ENCODE measurements around the gene ZFAND5.
A peak's percentile ranks its signal among the peaks of the same experiment; 100 is the strongest.

ZFAND5 gene

DNA sequence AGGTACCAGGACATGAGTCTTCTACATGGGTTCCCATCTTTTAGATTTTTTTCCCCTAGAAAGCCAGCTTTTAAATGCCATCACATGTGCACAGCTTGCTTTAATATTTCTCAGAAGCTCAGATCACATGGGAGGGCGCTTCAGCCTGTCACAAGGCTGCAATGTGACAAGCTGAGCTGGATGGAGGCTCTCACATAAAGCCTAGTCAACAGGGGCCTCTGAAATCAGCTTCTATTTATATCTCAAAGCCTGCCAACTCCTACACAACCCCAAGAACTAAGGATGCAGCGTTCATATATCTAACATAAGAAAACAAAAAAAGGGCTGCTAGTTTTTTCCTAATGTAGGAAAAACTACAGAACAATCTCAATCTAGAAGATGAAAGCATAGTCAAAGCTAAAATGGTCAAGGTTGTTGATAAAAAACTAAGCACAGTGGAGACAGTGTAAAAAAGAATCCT lies 2.3 kb downstream of the ZFAND5 start:
- DNase-seq, result peak; percentile 60

DNA sequence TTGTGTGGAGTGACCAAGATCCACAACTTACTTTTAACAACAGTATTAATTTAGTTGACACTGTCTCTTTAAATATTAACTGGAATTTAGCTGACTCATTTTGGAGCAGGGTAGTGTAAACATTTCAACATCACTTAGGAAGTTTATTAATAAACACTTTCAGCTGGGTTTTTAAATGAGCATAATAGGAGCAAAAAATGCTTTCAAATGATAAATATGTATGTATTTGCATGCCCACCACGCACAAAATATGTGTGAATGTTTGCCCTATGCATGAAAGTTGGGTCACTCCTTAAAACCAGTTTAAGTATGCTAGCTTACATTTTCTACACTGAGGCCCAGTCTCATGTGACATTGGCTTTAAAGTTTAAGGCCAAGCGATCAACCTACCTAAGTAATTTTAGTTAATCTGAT lies 2.9 kb downstream of the ZFAND5 start:
- DNase-seq, result no peak

DNA sequence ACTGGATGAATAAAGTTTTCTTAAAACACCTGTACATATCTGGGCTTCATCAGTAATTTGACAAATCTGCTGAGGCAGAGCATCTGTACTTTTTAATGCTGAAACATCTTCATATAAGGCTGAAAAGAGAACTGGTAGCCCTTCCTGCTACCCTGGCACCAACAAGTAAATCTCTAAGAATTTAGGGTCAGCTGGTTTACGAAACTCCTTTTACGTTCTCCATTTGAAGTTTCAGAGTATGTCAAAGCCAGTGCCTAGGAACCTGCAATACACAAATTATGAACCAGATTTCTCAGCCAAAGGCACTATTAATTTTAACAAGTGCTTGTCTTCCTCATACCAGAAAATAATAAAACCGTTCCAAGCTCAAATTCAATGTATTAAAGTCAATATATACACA lies 3.8 kb downstream of the ZFAND5 start:
- no peak for DNase-seq

DNA sequence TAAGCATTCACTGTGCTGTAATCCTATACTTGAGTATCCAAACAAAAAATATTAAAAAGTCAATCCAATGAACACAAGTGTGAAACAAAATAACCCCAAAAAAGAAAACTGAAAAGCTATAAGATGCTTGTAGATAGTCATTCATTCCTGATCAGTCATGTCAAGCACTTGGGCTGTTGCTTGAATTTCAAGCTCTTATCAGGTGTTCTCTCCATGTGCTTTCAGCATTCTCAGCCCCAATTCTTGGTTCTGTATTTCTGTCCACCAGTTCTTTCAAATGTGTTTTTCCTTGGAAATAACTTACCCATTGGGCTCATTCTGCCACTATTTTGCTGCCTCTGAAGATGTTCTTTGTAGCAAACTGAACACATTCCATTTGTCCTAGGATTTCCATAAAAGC lies 4.7 kb downstream of the ZFAND5 start:
- DNase-seq, result no peak

DNA sequence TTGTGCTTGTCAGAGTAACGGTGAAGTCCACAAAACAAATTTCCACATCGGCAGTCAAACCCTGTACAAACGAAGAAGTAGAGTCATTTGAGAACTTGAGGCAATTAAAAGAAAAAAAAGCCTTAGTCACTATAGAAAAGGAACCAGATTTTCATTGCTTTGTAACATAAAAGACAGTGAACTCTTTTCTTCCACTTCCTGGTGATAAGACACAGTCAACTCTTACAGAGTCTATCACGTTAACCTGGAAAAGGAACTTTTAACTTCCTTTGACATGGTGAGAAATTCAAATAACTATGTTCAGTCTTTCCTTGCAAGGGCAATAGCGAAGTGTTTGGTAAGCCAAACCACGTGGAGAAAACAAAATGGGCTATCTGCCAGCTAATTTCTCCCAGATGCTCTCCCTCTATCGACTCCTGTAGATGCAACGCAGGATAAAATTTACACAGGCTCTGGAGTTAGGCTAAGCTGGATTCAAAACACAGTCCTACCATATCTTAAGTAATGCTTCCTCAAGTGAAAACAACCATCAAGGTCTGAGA lies 8.9 kb downstream of the ZFAND5 start:
- no peak for DNase-seq

DNA sequence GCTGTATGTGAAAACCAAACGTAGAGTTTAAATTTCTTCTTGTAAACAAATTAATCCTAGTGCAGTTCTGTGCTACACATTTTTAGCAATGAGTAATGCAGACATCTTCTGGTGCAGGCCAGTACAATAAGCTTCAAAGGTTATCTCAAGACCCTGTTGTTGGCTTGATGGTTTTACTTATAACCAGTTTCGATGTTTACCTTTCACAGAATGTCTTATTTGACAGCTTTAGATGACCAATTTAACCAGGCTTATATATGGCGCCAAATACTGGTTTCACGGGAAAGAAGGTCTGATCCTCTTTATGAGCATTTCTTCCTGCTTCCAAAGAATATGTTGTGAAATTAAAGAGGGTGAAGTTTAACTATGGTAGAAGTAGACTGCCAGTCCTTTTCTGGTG lies 9.9 kb downstream of the ZFAND5 start:
- DNase-seq, result no peak

DNA sequence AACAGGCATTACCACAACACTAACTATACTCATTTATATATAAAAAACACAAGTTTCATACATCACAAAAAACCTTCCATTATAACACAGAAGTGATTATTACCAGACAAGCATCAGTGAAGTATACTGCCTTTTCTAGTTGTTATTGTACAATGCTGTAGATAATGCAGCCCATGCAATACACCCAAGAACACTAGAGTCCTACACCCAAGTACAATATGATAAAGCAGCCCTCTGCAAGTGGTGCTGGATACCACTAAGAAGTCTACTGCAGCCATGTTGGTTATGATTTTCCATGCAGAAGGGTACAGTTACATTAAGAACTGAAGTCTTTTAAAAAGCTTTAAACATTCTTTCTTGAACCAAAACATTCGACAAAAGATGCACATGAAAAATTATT lies 10.3 kb downstream of the ZFAND5 start:
- no peak for DNase-seq

DNA sequence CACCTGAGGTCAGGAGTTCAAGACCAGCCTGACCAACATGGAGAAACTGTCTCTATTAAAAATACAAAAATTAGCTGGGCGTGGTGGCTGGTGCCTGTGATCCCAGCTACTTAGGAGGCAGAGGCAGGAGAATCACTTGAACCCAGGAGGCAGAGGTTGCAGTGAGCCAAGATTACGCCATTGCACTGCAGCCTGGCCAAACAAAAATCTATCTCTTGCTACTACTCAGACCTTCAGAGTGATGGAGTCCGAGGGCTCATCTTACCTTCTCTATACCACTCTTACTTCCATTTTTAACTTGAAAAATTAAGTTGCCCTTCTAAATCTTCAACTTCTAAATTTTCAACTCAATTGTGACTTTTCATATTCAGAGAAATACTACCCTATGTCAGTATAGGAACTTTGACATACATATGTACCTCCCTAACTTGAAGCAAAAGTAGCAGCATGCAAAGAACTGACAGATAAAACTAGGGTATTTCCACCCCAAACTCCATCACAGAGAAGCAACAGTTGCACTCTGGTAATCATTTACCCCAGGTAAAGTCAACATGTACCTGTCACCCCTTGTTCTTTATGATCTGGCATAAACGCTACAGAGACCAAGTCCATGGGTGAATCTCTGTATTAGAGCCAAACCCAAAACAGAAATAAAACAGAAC lies 11.4 kb downstream of the ZFAND5 start:
- no peak for DNase-seq

DNA sequence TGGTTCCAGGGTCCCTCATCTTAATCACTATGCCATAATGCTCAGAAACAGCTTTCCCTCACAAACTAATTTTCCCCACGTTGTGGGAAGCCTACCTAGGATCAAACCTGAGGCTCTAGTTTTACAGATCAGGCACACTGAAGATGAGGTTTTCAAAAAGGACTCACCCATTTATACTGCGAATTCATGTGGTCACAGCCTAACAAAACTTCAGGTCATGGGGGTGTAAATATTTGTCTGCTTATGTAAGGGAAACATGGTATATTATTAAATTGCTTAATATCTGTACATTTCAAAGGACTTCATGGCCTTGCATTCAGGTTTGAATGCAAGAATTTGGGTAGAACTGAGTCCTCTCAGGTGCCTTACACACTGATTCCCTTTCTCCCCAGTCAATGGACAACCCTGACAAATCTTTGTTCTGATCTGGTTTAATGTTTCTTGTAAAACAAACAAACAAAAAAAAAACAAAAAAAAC lies 12.1 kb downstream of the ZFAND5 start:
- DNase-seq, result peak; percentile 15

DNA sequence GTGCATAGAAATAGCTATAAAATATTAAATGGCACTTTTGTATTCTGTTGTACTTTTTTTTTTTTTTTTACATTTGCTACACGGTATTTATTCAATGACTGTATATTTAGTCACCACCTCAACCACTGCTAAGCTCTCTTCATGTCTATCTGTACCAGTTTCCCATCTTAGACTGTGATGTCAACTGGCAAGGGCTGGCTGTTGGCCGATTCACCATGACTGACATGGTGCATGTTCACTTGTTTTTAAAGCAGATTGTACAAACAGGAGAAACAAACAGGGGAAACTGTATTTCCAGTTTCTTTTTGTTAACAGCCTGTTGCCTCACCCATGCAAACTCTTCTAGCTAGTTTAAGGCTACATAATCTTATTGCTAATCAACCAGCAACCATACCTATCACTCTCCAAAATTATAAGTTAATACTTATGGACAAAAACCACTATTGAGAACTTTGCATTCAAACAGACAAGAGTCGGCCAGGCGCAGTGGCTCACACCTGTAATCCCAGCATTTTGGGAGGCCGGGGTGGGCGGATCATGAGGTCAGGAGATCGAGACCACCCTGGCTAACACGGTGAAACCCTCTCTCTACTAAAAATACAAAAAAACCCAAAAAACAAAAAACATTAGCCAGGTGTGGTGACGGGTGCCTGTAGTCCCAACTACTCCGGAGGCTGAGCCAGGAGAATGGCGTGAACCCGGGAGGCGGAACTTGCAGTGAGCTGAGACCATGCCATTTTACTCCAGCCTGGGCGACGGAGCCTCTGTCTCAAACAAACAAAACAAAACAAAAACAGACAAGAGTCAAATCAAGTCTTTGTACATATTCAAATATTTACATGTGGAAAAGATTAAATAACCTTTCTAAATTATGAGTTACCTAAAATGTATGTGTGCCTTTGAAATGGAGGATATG lies 13.2 kb downstream of the ZFAND5 start:
- no peak for DNase-seq

DNA sequence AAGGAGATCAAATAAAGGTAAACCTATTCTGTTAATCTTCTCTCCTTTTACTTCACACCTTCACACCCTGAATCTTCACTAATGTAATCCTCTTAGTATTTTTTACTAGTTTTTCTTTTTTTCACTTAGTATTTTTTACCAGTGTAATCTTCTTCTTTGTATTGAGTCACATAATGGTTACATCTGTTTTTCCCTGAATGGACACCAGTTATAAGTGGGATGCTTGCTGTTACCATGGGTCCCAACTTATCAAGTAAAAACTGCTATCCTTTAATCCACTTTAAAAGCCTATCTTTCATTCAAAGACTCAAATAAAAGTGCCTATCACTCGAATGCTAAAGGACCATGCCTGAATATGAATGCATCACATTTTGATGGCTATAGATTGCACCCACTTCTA lies 15.1 kb downstream of the ZFAND5 start:
- no peak for DNase-seq

DNA sequence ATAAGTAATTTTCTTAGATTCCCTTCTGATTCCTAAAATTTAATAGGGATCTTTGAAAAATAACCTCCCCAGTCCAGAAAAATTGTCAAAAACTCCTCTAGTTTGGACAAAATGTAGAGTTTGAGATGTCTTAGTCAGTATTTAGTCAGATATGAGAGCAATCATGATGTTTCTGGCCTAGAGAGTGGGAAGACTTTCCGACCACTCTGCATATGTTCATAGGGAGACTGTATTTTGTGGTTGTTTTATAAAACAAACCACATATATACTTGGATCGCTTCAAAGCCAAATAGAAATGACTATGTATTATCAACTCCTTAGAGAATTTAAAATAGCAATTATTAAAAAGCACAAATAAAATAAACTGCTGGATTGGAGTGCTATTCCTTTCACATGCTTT lies 15.8 kb downstream of the ZFAND5 start:
- DNase-seq, result no peak

DNA sequence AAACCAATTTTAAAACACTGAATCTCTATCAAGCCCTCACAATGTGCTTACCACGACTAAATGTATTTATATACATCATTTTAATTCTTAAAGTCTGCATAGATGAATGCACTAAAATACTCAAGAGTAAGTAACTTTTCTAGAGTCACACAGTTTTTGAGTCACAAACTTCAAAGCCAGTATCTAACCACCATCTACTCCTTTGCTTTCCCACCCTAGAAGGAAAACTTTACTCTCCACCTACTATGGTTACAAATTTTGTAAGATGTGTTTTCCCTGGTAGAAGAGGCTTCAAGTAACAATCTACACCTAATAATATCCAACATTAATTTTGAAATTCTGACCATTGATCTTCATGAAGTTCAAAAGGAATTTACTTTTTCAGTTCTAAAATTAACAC lies 18.7 kb downstream of the ZFAND5 start:
- no peak for DNase-seq

DNA sequence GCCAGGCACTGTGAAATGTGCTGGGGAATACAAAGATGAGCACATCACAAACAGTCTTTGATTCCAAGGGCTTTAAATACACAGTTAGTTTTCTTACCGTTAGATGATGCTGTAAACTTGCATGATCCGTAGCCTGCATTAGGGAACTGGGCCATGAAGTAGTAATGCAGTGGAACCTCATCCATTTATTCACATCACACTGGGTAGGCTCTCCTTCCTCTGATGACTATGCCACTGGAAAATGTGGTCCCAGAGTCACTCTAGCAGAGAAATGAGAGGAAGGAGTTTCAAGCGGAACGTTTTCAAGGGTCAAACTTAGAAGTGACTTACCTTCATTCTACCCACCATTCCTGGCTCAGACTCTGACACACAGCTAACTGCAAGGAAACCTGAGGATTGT lies 26.4 kb downstream of the ZFAND5 start:
- no peak for DNase-seq

DNA sequence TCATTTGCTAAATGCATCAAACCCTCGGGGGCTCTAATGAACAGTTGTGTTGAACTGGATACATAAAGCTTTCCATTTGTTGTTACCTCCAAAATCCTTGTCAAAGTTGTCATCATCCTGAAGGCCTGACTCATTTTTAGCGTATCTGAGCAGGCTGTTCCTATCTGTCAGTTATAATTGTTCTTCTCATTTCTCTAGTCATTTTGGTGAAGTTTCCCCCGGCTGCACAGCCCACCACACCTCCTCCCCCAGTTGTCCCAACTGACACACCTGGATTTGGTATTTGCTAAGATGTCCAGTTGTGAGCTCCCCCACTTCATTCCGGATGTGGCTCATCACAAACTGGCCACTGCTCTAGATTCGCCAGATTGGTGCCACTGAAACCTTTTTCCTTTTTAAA lies 27.7 kb downstream of the ZFAND5 start:
- no peak for DNase-seq

DNA sequence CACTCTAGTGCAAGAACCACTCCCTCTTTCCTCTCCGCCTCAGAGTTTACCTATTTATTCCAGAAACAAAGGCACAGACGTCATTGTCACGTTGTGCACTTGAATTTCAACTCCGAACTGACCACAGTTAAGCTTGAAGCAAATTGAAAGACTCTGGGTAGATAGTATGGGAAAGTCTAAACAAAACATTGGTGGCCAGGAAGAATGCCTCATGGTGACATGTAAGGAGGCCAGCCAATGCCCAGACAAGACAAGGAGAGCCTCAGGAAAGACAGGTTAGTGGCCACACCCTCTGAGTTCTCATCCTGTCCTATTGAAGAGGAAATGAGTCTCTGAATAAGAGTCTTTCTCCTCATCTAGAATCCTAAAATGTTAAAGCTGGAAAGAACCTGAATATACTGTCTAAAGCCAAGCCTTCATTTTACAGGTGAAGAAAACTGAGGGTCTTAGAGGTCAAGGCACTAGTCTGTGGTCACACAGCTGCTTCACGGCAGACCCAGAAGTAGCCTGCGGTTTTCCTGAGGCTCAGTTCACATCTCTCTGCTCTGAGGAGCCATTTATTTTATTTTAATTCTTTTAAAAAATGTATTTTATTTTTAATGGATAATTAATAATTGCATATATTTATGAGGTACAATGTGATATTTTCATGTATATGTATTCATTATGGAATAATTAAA lies 30.2 kb downstream of the ZFAND5 start:
- DNase-seq, result no peak

DNA sequence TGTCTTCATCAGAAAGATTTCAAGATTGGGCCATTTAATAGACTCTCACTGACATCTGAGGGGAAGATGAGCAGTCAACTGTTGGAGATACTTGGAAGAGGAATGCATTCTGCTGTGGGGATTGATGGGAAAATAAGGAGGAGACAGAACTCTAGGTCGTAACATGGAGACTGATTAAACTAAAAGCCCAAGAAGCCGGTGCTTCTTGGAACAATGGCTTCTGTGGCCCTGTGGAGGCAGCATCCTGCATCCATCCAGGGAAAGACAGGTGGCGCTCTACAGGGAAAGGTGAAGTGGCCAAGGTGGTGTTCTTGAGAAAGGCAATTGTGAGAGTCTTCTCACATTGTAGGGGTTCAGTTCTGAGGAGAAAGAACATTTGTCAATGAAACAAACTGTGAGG lies 31.3 kb downstream of the ZFAND5 start:
- no peak for DNase-seq

DNA sequence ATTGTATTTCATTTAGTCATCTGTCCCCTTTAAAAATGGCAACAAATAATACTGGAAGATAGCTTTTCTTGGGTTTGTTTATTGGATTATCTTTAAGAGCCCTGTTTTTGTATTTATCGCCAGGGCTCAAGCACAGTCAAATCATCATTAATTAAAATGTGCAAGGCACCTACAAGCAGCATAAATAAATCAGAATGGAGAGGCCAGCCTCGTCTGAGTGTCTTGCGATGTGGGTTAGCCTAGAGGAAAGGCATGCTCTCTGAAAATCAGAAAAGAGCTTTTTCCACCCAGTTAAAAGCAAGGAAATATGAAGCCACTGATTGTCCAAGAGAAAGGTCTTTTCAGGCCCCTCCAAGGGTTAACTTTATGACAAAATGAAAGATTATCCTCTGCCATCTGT lies 31.8 kb downstream of the ZFAND5 start:
- no peak for DNase-seq

DNA sequence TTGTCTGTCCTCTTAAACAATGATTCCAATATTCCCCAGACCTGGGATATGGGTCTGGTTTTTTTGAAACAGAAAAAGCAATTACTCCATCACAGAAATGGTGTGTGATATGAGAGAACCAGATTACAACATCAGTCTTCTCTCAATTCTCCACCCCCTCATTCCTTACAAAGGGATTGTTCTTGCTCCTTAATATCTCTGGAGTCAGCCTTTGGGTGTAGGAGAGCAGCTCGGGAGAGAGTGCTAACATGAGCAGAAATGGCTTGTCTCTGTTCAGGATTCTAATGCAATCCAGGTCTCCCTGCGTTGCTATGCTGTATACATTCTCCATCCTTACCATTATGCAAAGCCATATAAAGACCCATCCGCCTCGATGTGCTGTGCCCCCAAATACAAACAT lies 32.7 kb downstream of the ZFAND5 start:
- no peak for DNase-seq

DNA sequence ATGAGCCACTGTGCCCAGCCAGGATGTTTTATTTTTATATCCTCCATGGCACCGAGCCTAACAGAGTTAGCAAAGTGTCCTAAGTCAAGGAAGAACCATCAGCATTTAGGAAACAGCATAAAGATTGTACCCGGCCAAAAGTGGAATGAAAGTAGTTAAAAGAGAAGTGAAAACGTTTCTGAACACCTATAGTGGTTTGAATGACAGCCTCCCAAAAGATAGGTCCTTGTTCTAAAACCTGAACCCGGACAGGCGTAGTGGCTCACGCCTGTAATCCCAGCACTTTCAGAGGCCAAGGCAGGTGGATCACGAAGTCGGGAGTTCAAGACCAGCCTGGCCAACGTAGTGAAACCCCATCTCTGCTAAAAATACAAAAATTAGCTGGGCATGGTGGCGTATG lies 37.4 kb downstream of the ZFAND5 start:
- no peak for DNase-seq

DNA sequence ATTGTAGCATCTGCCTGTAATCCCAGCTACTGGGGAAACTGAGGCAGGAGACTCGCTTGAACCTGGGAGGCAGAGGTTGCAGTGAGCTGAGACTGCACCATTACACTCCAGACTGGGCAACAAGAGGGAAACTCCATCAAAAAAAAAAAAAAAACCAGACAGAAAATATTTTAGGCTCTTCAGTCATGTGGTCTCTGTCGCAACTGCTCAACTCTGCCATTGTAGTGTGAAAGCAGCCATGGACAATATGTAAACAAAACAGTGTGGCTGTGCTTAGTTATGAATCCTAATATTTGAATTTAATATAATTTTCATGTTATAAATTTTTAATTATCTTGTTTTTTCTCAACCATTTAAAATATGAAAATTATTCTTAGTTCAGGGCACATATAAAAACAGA lies 38.4 kb downstream of the ZFAND5 start:
- no peak for DNase-seq

DNA sequence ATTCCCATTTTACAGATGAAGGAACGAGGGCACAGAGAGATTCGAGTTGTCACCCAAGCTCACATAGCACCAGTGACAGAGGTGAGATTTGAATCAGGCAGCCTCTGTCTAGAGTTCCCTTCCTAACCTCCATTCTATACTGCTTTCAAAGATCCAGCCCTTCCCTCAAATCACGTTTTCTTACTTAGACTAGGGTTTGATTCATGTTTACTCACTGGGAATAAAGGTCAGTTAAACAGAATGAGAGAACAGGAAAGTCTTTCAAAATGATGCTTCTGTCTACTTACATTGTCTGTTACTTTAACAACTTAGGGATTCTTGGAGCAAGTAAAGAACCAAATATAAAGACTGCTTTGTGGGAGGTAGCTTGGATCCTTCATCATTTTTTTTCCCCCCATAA lies 40.0 kb downstream of the ZFAND5 start:
- DNase-seq, result no peak

DNA sequence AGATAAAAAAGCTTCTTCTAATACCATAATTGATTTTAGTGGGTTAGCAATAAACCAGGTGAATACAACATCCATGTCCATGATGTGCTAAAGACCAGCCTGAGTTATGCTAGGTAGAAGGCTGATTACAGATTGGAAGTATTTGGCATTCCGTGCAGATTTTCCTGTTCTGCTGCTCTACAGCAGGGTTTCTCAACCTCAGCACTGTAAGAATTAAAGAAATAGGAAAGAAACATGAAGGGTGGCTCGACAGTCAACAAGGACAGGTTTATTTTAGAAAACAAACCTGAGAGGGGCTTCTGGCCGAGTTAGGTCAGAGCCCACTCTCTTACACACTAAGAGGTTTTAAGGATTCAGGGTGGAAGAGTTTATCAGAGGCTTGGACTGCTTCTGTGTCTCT lies 42.3 kb downstream of the ZFAND5 start:
- no peak for DNase-seq

All from CD4-positive, alpha-beta T cell treated with Interleukin-10 for 1 hour (primary cell).